Glutamatergic neuron (in vitro differentiated cells): ENCODE results near the gene PI16. TPM values are rescaled to one million over a fixed set of nuclear protein-coding genes. Genes with fewer than 3 reads are reported as not detected.
"Not testable (repeated sequence)": the region's sequence is repeated elsewhere in the genome, so short reads cannot be mapped to it uniquely, and the experiment has no call there.

Experiments
- DNase-seq: peaks from one replicate; pipeline ENCODE4 v3.0.0; 2022
- H3K27ac Mint-ChIP-seq: one replicate; pipeline ENCODE4 v1.8.0; 2020; ENCODE audit warnings: mild to moderate bottlenecking, mixed read lengths, inconsistent platforms; ENCODE audit not compliant: unreplicated experiment
- H3K27me3 Mint-ChIP-seq: one replicate; pipeline ENCODE4 v1.8.0; 2020; ENCODE audit warnings: mild to moderate bottlenecking, moderate library complexity, mixed read lengths, inconsistent platforms; ENCODE audit not compliant: unreplicated experiment
- H3K36me3 Mint-ChIP-seq: one replicate; pipeline ENCODE4 v1.8.0; 2020; ENCODE audit warnings: mild to moderate bottlenecking, mixed read lengths, inconsistent platforms; ENCODE audit not compliant: unreplicated experiment
- H3K4me1 Mint-ChIP-seq: one replicate; pipeline ENCODE4 v1.8.0; 2020; ENCODE audit warnings: mild to moderate bottlenecking, low read depth, mixed read lengths, inconsistent platforms; ENCODE audit not compliant: unreplicated experiment
- H3K4me3 Mint-ChIP-seq: one replicate; pipeline ENCODE4 v1.8.0; 2020; ENCODE audit warnings: mild to moderate bottlenecking, mixed read lengths, inconsistent platforms; ENCODE audit not compliant: unreplicated experiment
- H3K9me3 Mint-ChIP-seq: one replicate; pipeline ENCODE4 v1.8.0; 2020; ENCODE audit warnings: mild to moderate bottlenecking, moderate library complexity, mixed read lengths, inconsistent platforms; ENCODE audit not compliant: unreplicated experiment
- CTCF ChIP-seq: fragments of 200-600 bp; sonication (generic); IDR thresholded peaks from one replicate; pipeline ENCODE4 v1.5.0; 2021; ENCODE audit not compliant: partially characterized antibody, unreplicated experiment
- total RNA-seq: library from RNA; stranded (reverse); fragmentation: NEBNext Ultra II Directional; extraction: Animal tissue kit (Norgen Biotek cat#: 25700); gene quantifications from one replicate; pipeline ENCODE4 v1.2.1, GENCODE V29; 2021; ENCODE audit not compliant: unreplicated experiment

PI16 gene
- total RNA-seq, 1 donor from 2014 or later, result not detected

GRCh38 chr6:36938536-36938935 lies 16.0 kb upstream of the PI16 start:
- no peak for DNase-seq
- H3K4me3 Mint-ChIP-seq, result no peak overlapping the region
- peaks cover 3% of the 10 kb centered on the region for H3K27me3 Mint-ChIP-seq
- no peak for TF ChIP-seq CTCF
- H3K36me3 Mint-ChIP-seq, result peaks cover 9% of the 10 kb centered on the region
- no peaks in the 10 kb centered on the region for H3K4me1 Mint-ChIP-seq
- no peak overlapping the region for H3K27ac Mint-ChIP-seq
- H3K9me3 Mint-ChIP-seq, result peaks cover 5% of the 10 kb centered on the region

GRCh38 chr6:36939005-36939404 lies 15.5 kb upstream of the PI16 start:
- not testable (repeated sequence) for DNase-seq, H3K4me1 Mint-ChIP-seq, H3K4me3 Mint-ChIP-seq, H3K27ac Mint-ChIP-seq, H3K36me3 Mint-ChIP-seq, H3K9me3 Mint-ChIP-seq, H3K27me3 Mint-ChIP-seq

GRCh38 chr6:36940027-36940426 lies 14.5 kb upstream of the PI16 start:
- Mint-ChIP-seq H3K36me3 (peaks cover 9% of the 10 kb centered on the region), H3K27me3 (peaks cover 3% of the 10 kb centered on the region), H3K4me3 (no peak overlapping the region), H3K27ac (no peak overlapping the region), H3K9me3 (peaks cover 5% of the 10 kb centered on the region), H3K4me1 (no peaks in the 10 kb centered on the region)
- no peak for DNase-seq
- no peak for TF ChIP-seq CTCF

GRCh38 chr6:36941561-36941960 lies 13.0 kb upstream of the PI16 start:
- not testable (repeated sequence) for H3K27ac Mint-ChIP-seq, DNase-seq, H3K36me3 Mint-ChIP-seq, H3K4me3 Mint-ChIP-seq, H3K9me3 Mint-ChIP-seq, H3K4me1 Mint-ChIP-seq, H3K27me3 Mint-ChIP-seq

- H3K4me3 Mint-ChIP-seq, DNase-seq, H3K4me1 Mint-ChIP-seq, H3K9me3 Mint-ChIP-seq, H3K36me3 Mint-ChIP-seq, H3K27me3 Mint-ChIP-seq: not testable (repeated sequence)
- H3K27ac Mint-ChIP-seq, result peak overlapping the region; percentile 70
Measured at GRCh38 chr6:36942329-36942728, 12.2 kb upstream of the PI16 start.

- TF ChIP-seq CTCF, result no peak
- DNase-seq, result no peak
- H3K27ac Mint-ChIP-seq, result no peak overlapping the region
Measured at GRCh38 chr6:36944650-36945049, 9.9 kb upstream of the PI16 start.

GRCh38 chr6:36945301-36945700 lies 9.2 kb upstream of the PI16 start:
- Mint-ChIP-seq H3K9me3 (peaks cover 2% of the 10 kb centered on the region), H3K27ac (no peak overlapping the region), H3K4me1 (no peaks in the 10 kb centered on the region), H3K4me3 (no peak overlapping the region), H3K36me3 (peaks cover 2% of the 10 kb centered on the region), H3K27me3 (peaks cover 1% of the 10 kb centered on the region)
- no peak for DNase-seq
- no peak for TF ChIP-seq CTCF

More at GRCh38 chr6:36944650-36945049, 9.9 kb upstream of the PI16 start:
- H3K36me3 Mint-ChIP-seq, result peaks cover 5% of the 10 kb centered on the region
- no peak overlapping the region for H3K4me3 Mint-ChIP-seq
- H3K27me3 Mint-ChIP-seq, result peaks cover 1% of the 10 kb centered on the region
- H3K4me1 Mint-ChIP-seq, result no peaks in the 10 kb centered on the region
- peaks cover 2% of the 10 kb centered on the region for H3K9me3 Mint-ChIP-seq
